ENCODE results near the gene GPRIN2. TPM values are rescaled to one million over a fixed set of nuclear protein-coding genes. Genes with fewer than 3 reads are reported as not detected.
"Not testable (repeated sequence)": the region's sequence is repeated elsewhere in the genome, so short reads cannot be mapped to it uniquely, and the experiment has no call there.

GPRIN2 gene
- not detected in 2 replicates for total RNA-seq (2014; rRNA removed; shearing (Covaris generic))

DNA sequence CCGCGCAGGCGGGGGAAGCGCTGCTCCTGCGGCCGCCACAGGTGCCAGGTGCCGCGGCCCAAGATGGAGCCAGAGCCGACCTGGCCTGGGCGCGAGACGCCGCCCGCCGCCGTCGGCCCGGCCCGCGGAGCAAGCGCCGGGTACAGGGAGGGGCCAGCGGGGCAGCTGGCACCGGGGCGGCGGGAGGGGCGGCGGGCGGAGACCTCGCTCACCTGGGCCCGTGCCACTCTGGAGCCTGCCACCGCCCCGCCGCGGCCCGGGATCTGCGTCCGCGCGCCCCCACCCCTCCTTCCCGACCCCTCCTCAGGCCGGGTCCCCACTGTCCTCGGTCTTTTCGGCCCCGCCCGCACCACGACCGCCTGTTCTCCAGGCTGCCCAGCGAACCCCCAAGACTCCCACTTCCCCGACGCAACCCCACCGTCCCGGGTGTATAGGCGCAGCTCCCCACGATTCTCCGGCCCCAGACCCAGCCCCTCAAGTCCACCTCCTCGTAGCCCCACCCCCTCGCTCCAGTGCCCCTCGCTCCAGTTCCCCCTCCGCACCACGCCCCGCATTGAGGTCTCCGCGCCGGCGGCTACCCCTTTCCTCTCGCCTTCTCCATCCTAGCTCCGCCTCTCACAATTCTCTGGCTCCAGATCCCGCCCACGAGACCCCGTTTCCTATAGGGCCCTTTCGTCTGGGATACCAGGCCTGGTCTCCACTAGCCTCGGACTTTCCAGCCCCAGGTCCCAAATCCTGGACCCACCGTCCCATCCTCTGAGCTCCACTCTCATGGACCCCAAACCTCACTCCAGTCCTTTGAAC lies at the start of gene GPRIN2:
Gene GPRIN2, minus strand, starts transcription at position 144 of the 804 bp plus-strand sequence. CDS start 5,922 bp downstream, outside the sequence.
- in situ Hi-C loops (cut with HindIII; ENCODE audit: low sequenced_read_pairs), result no loop called here
- peak; percentile 47 for DNase-seq (ENCODE audit: low spot score)

DNA sequence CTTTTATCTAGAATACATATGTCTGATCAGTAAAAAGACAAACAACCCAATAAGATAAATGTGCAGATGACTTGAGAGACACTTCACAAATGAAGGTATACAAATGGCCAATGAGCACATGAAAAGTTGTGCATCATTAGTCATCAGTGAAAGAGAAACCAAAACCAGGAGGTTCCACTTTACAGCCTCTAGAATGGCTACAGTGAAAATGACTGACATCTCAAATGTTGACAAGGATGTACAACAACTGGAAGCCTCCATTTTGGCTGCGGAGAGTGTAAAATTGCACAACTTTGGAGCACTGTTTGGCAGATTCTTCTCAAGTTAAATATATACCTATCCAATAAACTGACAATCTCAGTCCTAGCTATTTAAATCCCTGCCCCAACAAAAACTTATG lies 44.1 kb upstream of the GPRIN2 start:
- in situ Hi-C loops (cut with HindIII; ENCODE audit: low sequenced_read_pairs); DNase-seq (ENCODE audit: low spot score): not testable (repeated sequence)

DNA sequence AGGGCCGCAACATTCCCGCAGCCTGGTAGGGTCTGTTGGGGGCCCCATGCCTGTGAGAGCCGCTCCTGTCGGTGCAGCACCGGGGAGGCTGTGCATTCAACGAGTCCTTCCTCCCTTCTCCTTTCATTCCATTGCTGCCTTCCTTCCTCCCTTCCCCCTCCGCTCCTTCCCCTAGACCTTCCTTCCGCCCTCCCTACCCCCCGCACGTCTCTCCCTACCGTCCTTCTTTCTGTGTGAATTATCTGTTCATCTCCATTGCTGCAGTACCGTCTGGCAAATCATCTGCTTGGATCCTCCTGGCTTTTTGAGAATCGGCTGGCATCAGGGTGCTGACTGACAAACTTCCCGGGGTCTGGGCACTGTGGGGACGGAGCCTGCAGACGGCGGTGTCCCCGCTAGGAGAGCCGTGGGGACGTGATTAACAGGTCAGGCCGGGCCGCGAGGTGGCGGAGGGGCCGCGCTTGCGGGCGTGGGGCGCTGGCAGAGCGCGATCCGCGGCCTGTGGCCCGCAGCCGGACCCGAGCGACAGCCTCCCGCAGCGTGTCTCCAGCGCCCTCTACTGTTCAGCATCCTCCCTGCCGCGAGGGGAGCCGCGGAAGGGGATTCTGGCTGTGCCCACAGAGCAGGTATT lies 41.3 kb upstream of the GPRIN2 start:
- DNase-seq (ENCODE audit: low spot score); in situ Hi-C loops (cut with HindIII; ENCODE audit: low sequenced_read_pairs): not testable (repeated sequence)

DNA sequence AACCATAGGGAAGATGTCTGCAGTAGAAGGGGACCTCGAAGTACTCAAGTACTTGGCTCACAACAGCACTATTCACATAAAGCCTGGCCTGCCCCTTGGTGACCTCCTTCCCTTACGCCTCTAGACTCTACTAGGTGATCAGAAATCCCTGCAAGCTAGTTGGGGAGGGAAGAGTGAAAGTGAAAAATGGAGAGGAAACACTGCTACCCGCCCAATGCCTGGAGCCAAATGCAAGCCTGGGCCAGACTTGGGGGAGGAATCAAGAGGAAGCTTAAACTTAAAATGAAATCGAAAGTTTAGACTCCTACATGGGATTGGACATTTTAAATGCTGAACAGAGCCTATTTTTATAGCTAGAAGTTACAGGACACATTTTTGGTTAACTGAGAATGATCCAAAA lies 40.1 kb upstream of the GPRIN2 start:
- in situ Hi-C loops (cut with HindIII; ENCODE audit: low sequenced_read_pairs); DNase-seq (ENCODE audit: low spot score): not testable (repeated sequence)

DNA sequence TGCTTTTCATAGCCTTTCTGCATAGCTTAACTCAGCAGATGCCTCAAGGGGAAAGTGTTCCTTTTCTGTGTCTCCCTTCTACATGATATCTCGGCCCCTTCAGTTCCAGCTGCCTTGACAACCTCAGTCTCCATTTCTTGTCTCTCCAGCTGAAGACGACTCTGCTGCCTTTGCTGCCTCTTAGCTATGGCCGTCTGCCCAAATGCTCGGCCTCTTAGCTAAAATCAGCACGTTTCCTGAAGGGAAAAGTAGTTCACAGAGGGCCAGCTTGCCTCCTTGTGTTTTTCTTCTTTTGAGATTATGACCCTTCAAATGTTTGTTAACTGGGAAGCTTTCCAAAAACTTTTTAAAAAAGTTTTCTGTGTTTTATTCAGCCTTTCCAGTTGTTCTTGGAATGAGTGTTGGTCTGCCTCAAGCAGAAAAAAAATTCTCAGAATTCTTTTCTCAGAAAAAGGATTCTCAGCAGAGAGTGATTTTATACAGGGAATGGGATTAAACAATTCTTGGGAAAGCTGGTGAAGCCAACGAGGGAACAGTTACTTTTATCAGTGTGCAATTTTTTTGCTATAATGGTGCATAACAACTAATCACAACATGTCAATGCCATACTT lies 38.1 kb upstream of the GPRIN2 start:
- in situ Hi-C loops (cut with HindIII; ENCODE audit: low sequenced_read_pairs); DNase-seq (ENCODE audit: low spot score): not testable (repeated sequence)

DNA sequence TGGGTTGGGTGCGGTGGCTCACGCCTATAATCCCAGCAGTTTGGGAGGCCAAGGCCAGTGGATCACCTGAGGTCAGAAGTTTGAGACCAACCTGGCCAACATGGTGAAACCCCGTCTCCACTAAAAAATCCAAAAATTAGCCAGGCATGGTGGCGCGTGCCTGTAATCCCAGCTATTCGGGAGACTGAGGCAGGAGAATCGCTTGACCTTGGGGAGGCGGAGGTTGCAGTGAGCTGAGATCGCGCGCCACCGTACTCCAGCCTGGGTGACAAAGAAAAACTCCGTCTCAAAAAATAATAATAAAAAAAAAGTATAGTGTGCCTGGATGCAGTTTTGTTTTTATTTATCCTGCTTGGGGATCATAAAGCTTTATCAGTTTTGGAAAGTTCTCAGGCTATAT lies 36.8 kb upstream of the GPRIN2 start:
- in situ Hi-C loops (cut with HindIII; ENCODE audit: low sequenced_read_pairs), result not testable (repeated sequence)

DNA sequence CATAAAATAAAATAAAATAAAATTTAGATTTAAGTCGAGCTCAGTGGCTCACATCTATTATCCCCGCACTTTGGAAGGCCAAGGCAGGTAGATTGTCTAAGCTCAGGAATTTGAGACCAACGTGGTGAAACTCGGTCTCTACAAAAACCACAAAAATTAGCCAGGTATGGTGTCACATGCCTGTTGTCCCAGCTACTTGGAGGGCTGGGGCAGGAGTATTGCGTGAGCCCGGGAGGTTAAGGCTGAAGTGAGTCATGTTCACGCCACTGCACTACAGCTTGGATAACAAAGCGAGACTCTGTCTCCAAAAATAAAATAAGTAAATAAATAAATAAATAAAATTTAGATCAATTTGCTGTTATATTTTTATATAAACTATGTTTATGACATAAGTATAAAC lies 34.6 kb upstream of the GPRIN2 start:
- in situ Hi-C loops (cut with HindIII; ENCODE audit: low sequenced_read_pairs); DNase-seq (ENCODE audit: low spot score): not testable (repeated sequence)

More for the DNA sequence above, 36.8 kb upstream of the GPRIN2 start:
- DNase-seq (ENCODE audit: low spot score), result not testable (repeated sequence)

DNA sequence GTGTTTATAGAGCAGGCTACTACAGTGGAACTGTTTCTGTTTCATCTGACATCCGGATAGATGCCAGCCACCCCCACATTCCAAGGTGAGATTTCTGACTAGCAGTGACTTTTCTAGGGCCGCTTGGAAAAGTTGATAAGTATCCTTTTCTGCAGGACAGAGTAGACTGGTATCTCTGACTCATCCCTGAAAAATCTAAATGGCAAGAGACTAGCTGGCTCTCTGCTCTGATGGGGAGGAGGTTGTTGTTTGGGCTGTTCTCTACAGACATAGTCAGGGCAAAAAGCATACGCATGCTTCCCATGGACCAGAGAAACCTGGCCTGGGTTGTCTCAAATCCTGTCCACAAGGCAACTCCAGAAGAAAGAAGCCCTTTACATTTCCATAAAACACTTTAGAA lies 33.1 kb upstream of the GPRIN2 start:
- in situ Hi-C loops (cut with HindIII; ENCODE audit: low sequenced_read_pairs); DNase-seq (ENCODE audit: low spot score): not testable (repeated sequence)

DNA sequence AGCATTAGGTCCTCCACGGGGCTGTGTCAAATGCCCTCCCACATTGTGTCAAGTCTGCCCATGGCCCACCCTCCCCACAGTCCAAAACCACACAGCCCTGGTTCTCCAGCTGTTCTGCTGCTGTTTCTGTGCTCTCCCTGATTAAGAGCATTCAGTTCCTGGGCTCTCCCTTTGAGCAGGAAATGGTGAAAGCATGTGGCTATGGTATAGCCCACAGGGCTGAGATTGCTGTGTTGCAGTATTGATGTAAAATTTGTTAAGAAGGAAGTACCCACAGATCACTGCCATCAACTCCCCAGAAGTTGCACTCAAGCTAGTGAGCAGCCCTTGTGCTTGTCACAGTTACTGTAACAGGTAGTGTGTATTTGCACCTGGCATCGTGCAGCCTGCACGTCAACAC lies 31.8 kb upstream of the GPRIN2 start:
- in situ Hi-C loops (cut with HindIII; ENCODE audit: low sequenced_read_pairs); DNase-seq (ENCODE audit: low spot score): not testable (repeated sequence)

DNA sequence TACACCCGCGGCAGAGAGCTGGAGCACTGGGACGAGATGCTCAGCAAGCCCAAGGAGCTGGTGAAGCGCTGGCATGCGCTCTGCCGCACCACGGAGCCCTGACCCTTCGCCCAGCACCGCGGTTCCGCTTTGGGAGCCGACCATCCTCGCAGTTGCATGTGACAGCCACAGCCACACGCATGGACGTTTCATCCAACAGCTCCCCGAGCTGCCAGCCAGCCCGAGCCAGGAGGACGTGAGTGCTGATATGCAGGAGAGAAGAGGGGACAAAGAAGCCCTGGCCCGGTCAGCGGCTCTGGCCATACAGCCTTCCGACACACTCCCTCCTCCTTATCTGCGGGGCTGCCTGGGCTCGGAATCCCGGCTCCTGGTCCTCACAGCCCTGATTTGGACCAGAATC lies 31.1 kb upstream of the GPRIN2 start:
- in situ Hi-C loops (cut with HindIII; ENCODE audit: low sequenced_read_pairs); DNase-seq (ENCODE audit: low spot score): not testable (repeated sequence)

DNA sequence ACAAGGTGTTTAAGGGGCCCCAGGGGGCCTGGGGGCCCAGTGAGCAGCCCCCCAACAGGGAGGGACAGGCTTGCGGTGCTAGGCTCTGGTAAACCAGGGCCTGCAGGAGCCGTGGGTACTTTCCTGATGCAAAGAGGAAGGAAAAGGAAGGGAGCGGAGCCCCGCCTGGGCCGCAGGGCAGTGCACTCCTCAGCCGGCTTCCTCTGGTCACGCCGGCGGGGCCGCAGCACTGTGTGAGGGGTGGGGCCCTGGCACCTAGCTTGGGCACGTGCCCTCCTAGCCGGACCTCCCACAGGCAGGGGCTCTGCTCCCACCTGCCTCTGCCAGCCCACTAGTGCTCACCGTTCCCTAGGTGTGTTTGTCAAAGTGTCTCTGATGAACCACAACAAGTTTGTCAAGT lies 28.8 kb upstream of the GPRIN2 start:
- DNase-seq (ENCODE audit: low spot score); in situ Hi-C loops (cut with HindIII; ENCODE audit: low sequenced_read_pairs): not testable (repeated sequence)

DNA sequence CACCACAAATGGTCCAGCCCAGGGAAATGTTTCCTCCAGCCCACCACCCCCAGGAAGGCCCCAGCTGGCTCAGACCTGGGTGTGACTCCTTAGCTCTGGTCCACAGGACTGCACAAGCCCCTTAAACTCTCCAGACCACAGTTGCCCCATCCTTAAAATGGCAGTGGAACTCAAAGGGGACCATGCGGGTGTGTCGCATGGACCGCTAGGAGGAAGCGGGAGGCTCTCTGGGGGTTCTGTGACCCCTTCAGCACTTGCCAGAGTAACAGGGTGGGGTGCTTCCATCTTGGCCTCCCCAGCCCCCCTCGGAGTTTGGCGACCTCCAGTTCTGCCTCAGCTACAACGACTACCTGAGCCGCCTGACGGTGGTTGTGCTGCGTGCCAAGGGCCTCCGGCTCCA lies 27.7 kb upstream of the GPRIN2 start:
- in situ Hi-C loops (cut with HindIII; ENCODE audit: low sequenced_read_pairs); DNase-seq (ENCODE audit: low spot score): not testable (repeated sequence)

DNA sequence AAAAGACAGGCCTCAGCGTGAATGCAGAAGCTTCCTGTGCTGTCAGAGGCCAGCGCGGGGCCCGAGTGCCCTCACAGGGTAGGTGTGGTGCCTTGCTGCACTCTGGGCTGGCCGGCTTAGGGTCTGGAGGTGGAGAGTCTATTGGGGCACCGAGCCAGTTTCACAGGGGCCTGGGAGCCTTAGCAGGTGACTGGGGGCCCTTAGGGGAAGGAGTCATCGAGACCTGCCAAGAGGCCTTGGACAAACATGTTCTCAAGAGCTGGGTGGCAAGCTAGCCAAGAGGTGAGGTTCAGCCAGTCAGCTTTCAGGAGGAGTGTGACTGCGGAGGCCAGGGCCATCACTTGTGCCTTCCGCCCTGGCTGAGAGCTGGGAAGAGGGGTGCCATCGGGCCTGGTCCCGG lies 26.1 kb upstream of the GPRIN2 start:
- in situ Hi-C loops (cut with HindIII; ENCODE audit: low sequenced_read_pairs); DNase-seq (ENCODE audit: low spot score): not testable (repeated sequence)

DNA sequence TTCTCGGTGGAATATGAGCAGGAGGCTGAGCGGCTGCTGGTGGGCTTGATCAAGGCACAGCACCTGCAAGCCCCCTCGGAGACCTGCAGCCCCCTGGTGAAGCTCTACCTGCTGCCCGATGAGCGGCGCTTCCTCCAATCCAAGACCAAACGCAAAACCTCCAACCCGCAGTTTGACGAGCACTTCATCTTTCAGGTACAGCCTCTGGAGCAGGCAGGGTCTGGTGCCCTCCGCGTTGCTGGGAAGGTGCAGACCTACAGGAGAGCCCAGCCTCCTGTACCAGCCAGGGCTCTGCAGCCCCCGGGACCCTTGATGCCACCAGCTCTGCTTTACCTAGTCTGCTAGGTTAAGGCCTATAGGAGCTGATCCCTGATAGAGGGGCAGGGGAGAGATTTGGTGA lies 25.5 kb upstream of the GPRIN2 start:
- DNase-seq (ENCODE audit: low spot score); in situ Hi-C loops (cut with HindIII; ENCODE audit: low sequenced_read_pairs): not testable (repeated sequence)

DNA sequence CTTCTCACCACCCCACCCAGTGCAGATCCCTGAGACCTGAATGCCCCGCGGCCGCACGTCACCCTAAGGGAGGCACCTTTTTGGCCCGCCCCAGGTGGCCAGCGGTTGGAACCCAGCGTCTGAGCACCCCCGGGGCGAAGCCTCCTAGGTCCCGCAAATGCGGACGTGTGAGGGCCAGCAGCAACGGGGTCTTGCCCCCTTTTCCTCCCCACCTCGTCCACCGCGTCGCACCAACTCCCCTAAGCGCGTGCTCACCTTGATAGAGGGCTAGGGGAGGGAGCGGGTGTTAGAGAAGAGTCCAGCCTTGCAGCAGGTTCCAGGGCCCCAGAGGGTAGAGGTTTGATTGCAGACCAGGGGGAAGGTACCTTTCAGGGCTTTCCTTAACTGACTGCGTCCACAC lies 22.9 kb upstream of the GPRIN2 start:
- DNase-seq (ENCODE audit: low spot score); in situ Hi-C loops (cut with HindIII; ENCODE audit: low sequenced_read_pairs): not testable (repeated sequence)

DNA sequence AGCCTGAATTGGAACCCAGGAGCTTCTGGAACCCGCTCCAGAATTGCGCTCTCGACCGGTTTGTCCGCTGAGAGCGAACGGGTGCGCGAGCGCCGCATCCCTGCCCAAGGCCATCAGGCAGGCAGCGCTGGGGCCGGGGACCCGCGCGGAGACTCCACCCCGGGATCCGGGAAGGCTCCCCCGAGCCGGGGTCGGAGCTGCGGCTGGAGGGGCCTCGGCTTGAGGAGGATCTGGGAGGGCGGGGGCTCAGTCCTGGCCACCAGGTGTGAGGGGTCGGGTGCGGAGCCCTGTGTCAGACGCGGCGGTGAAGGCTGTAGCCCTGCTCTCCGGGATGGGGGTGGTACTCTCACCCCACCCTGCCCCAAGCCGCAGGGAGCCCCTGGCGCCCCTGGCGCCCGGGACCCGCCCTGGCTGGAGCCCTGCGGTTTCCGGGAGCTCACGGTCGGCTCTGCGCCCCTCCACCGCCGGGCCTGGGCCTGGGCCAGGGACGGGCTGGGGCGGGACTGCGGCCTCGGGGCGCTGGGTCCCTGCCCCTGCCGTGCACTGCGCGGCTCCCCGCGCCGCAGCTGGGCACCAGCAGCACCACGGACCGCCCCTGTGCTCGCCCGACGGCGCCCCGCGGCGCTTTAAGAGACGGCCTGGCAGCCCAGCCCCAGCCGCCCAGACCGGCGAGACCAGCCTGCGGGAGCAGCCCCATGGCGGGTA lies 22.2 kb upstream of the GPRIN2 start, which contains the start of gene SYT15:
Gene SYT15, plus strand, starts transcription at position 655 of the 705 bp plus-strand sequence. Its CDS starts 41 bp downstream, at position 696.
- DNase-seq (ENCODE audit: low spot score); in situ Hi-C loops (cut with HindIII; ENCODE audit: low sequenced_read_pairs): not testable (repeated sequence)

DNA sequence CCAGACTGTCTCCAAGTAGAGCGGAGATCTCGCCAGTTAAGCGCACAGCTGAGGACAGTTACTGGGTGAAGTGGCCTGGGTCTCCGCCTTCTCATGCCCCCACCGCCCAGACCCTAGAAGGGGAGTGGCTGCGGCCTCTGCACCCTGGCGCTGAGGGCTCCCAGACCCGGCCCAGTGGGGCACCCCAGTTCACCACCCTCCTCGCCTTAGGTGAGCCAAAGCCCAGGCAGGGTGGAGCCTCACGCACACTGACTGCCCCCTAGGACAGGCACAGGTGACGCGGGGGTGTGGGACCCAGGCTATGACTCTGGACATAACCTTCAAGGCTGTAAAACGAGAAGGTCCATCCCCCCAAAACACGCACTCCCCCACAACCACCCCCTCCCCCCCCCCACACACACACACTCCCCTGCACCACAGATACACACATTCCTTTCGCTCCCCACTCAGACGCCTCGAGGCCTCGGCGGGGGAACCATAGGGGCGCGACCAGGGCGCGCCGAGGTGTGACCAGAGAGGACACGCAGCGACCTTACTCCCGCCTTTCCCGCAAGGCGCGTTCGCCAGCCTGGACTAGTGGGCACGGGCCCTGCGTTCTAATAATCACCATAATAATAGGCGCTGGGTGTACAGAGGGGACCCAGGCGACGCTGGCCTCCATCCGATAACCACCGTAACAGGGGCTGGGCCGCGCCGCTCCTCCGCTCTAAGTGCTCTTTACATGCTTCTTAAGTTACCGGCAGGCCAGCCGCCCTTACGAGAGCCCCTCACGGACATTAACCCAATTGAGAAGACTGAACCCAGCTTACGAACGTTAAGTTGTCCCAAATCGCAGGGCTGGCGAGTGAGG lies 21.4 kb upstream of the GPRIN2 start:
- DNase-seq (ENCODE audit: low spot score); in situ Hi-C loops (cut with HindIII; ENCODE audit: low sequenced_read_pairs): not testable (repeated sequence)

DNA sequence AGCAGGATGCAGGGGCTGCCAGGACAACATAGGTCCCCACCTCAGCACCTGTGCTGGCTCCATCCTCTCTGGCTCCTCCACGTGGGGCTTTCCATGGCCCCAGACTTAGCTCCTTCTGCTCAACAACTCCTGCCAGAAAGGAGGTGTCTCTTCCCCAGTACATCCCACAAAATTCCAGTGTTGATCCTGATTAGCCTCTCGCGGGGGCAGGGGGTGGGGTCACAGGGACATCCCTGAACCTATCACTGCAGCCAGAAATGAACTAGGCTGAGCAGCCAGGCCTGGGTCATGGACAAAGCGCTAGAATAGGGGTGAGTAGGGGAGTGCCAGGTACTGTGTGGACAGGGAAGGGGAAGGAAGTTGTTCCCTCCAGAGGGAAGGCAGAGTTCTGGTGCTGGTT lies 17.4 kb upstream of the GPRIN2 start:
- DNase-seq (ENCODE audit: low spot score); in situ Hi-C loops (cut with HindIII; ENCODE audit: low sequenced_read_pairs): not testable (repeated sequence)

Data from G401 (cell line).